Transverse colon (tissue), 4 donors: ENCODE data around the gene PIGN. TPM values are rescaled to one million over a fixed set of nuclear protein-coding genes. Genes with fewer than 3 reads are reported as not detected.

ENCODE experiments used
- DNase-seq: peaks from one replicate; pipeline ENCODE4 v3.0.0-alpha.2; 2019
- H3K27ac ChIP-seq, 4 donors: fragments of 200-600 bp; sonication (generic); 2 replicates each; pipeline ENCODE4 v1.5.1; 2016 to 2018; ENCODE audit warnings: inconsistent platforms in 4 of 4
- H3K27me3 ChIP-seq: fragments of 200-600 bp; sonication (generic); 2 replicates; pipeline ENCODE4 v1.5.1; 2017; ENCODE audit warnings: inconsistent platforms
- H3K36me3 ChIP-seq, 4 donors: fragments of 200-600 bp; sonication (generic); 2 replicates each; pipeline ENCODE4 v1.5.1; 2017 to 2019; ENCODE audit warnings: inconsistent platforms in 4 of 4
- H3K4me1 ChIP-seq, 4 donors: fragments of 200-600 bp; sonication (generic); 2 replicates each; pipeline ENCODE4 v1.5.1; 2017 to 2020; ENCODE audit warnings: inconsistent platforms in 4 of 4
- H3K4me3 ChIP-seq, 4 donors: fragments of 200-600 bp; sonication (generic); 1 replicate in 1 of 4; 2 replicates in 3 of 4; pipeline versions ENCODE4 v1.5.1 to v1.6.1; 2017 to 2019; ENCODE audit warnings: inconsistent platforms in 4 of 4
- H3K9me3 ChIP-seq, 2 donors: fragments of 200-600 bp; sonication (generic); 2 replicates each; pipeline ENCODE4 v1.5.1; 2017 to 2019; ENCODE audit warnings: inconsistent platforms in 2 of 2
- CTCF ChIP-seq, 5 experiments: fragments of 200-600 bp in 3 of 5; fragments of 450-650 bp in 2 of 5; sonication (generic) in 3 of 5; IDR thresholded peaks; 1 replicate in 2 of 5; 2 replicates in 3 of 5; pipeline ENCODE4 v1.5.1; 2016 to 2017; ENCODE audit warnings: antibody characterized with exemption in 5 of 5, inconsistent platforms in 3 of 5, mild to moderate bottlenecking in 2 of 5, moderate library complexity in 1 of 5
- EP300 ChIP-seq: sonication (generic); formaldehyde crosslinking; IDR thresholded peaks from one replicate; pipeline ENCODE4 v1.6.1; 2017; ENCODE audit warnings: antibody characterized with exemption, low read depth
- POLR2A ChIP-seq: fragments of 450-650 bp; IDR thresholded peaks from one replicate; pipeline ENCODE4 v1.6.1; 2016; ENCODE audit warnings: antibody characterized with exemption, mild to moderate bottlenecking, moderate library complexity
- POLR2AphosphoS5 ChIP-seq, 3 donors: sonication (generic); formaldehyde crosslinking; IDR thresholded peaks; one replicate each; pipeline ENCODE4 v1.6.1; 2016; ENCODE audit warnings: antibody characterized with exemption in 3 of 3
- WGBS, 2 donors: methylation state at CpG; one replicate each; pipeline ENCODE4 v1.1.5; 2018; ENCODE audit warnings: low coverage in 1 of 2; 5-methylcytosine and 5-hydroxymethylcytosine counted together
- in situ Hi-C, 4 donors: fragments of 200-750 bp; cut with MboI; loops; one replicate each; pipeline versions ENCODE4 v1.15.0 to v1.15.1; 2017; ENCODE audit warnings: low sequenced_read_pairs in 3 of 4, low pct_ligation_motif_present in 1 of 4, low pct_unique_long_range_greater_than_20kb in 1 of 4
- intact Hi-C: fragments of 100-400 bp; cut with DNase I; formaldehyde crosslinking; loops from one replicate; pipeline ENCODE4 v1.15.1; 2023; ENCODE audit warnings: low total_unique reads
- total RNA-seq, 4 donors: library from RNA; depleted of rRNA; stranded (reverse); fragments of >200 nt; gene quantifications; one replicate each; pipeline ENCODE4 v1.1.0, GENCODE V29; 2016

The PIGN gene
- total RNA-seq, 4 donors from 2014 or later: 15.3 to 105 (median 42.3) TPM

GRCh38 chr18:62097698-62098097 lies 89.2 kb downstream of the PIGN start:
- intact Hi-C loops: no loop called here
- TF ChIP-seq CTCF (IDR thresholded peaks at IDR 0.05) (no peak), POLR2AphosphoS5 (IDR thresholded peaks at IDR 0.05) (no peak), POLR2A (no peak), EP300 (no peak)
- Histone ChIP-seq H3K36me3 (peaks cover 0 to 28% (median 6%) of the 10 kb centered on the region in 4 donors), H3K9me3 (peaks cover 0 to 8% of the 10 kb centered on the region in 2 donors), H3K4me3 (no peak overlapping the region), H3K27me3 (no peaks in the 10 kb centered on the region), H3K27ac (no peak overlapping the region), H3K4me1 (no peaks in the 10 kb centered on the region)
- DNase-seq: no peak
- in situ Hi-C loops: no loop called here
- WGBS, 2 donors: 95 to 100% methylated on average over 3 to 4 of the region's 4 CpGs

- TF ChIP-seq POLR2AphosphoS5 (IDR thresholded peaks at IDR 0.05) (no peak), CTCF (IDR thresholded peaks at IDR 0.05) (no peak), EP300 (no peak), POLR2A (no peak)
- H3K27me3 ChIP-seq: no peaks in the 10 kb centered on the region
- H3K4me1 ChIP-seq: no peaks in the 10 kb centered on the region
- no peak overlapping the region for H3K4me3 ChIP-seq
- in situ Hi-C loops: no loop called here
- H3K9me3 ChIP-seq: no peaks in the 10 kb centered on the region
- H3K36me3 ChIP-seq: peaks cover 0 to 11% (median 0%) of the 10 kb centered on the region in 4 donors
- 89 to 91% methylated on average over 5 of the region's 5 CpGs for WGBS, 2 donors
- H3K27ac ChIP-seq: no peak overlapping the region
- DNase-seq: no peak
- intact Hi-C loops: no loop called here
Measured at GRCh38 chr18:62091487-62092120, 95.3 kb downstream of the PIGN start.

GRCh38 chr18:62089174-62089573 lies 97.7 kb downstream of the PIGN start:
- intact Hi-C loops: no loop called here
- in situ Hi-C loops: no loop called here

GRCh38 chr18:62088156-62088555 lies 98.7 kb downstream of the PIGN start:
- Histone ChIP-seq H3K4me1 (no peaks in the 10 kb centered on the region), H3K9me3 (no peaks in the 10 kb centered on the region), H3K4me3 (no peak overlapping the region), H3K27me3 (no peaks in the 10 kb centered on the region), H3K36me3 (peaks cover 0 to 11% (median 0%) of the 10 kb centered on the region in 4 donors), H3K27ac (no peak overlapping the region)
- 79 to 90% methylated on average over 2 of the region's 2 CpGs for WGBS, 2 donors
- intact Hi-C loops (no loop called here), in situ Hi-C loops (no loop called here)
- no peak for TF ChIP-seq POLR2A
- TF ChIP-seq POLR2AphosphoS5 (IDR thresholded peaks at IDR 0.05): no peak
- TF ChIP-seq CTCF (IDR thresholded peaks at IDR 0.05): no peak
- no peak for TF ChIP-seq EP300
- DNase-seq: no peak

More at GRCh38 chr18:62089174-62089573, 97.7 kb downstream of the PIGN start:
- no peaks in the 10 kb centered on the region for H3K4me1 ChIP-seq
- peaks cover 0 to 11% (median 0%) of the 10 kb centered on the region in 4 donors for H3K36me3 ChIP-seq
- DNase-seq: no peak
- TF ChIP-seq POLR2A (no peak), EP300 (no peak)
- H3K9me3 ChIP-seq: no peaks in the 10 kb centered on the region
- H3K27ac ChIP-seq: no peak overlapping the region
- no peak overlapping the region for H3K4me3 ChIP-seq
- H3K27me3 ChIP-seq: no peaks in the 10 kb centered on the region

- Histone ChIP-seq H3K9me3 (no peaks in the 10 kb centered on the region), H3K27ac (no peak overlapping the region), H3K36me3 (peaks cover 0 to 11% (median 0%) of the 10 kb centered on the region in 4 donors), H3K27me3 (no peaks in the 10 kb centered on the region), H3K4me3 (no peak overlapping the region), H3K4me1 (peaks cover 0 to 2% (median 0%) of the 10 kb centered on the region in 4 donors)
- no peak for TF ChIP-seq CTCF (IDR thresholded peaks at IDR 0.05)
- TF ChIP-seq POLR2AphosphoS5 (IDR thresholded peaks at IDR 0.05): no peak
- no peak for TF ChIP-seq POLR2A
- no peak for TF ChIP-seq EP300
- DNase-seq: no peak
- WGBS, 2 donors: 85 to 88% methylated on average over 5 of the region's 5 CpGs
- in situ Hi-C loops: no loop called here
- intact Hi-C loops: no loop called here
Measured at GRCh38 chr18:62085756-62086155, 101.1 kb downstream of the PIGN start.
